Activated CD8-positive, alpha-beta memory T cell treated with anti-CD3 and anti-CD28 coated beads for 1 hour (primary cell): ENCODE measurements around the gene PDK4.
"Not testable (repeated sequence)": the region's sequence is repeated elsewhere in the genome, so short reads cannot be mapped to it uniquely, and the experiment has no call there.

ENCODE experiments used
- DNase-seq, 2 donors: peaks; one replicate each; pipeline ENCODE4 v3.0.0-alpha.2; 2020; ENCODE audit warnings: low read depth in 1 of 2; ENCODE audit errors: extremely low read depth in 1 of 2

Gene PDK4

DNA sequence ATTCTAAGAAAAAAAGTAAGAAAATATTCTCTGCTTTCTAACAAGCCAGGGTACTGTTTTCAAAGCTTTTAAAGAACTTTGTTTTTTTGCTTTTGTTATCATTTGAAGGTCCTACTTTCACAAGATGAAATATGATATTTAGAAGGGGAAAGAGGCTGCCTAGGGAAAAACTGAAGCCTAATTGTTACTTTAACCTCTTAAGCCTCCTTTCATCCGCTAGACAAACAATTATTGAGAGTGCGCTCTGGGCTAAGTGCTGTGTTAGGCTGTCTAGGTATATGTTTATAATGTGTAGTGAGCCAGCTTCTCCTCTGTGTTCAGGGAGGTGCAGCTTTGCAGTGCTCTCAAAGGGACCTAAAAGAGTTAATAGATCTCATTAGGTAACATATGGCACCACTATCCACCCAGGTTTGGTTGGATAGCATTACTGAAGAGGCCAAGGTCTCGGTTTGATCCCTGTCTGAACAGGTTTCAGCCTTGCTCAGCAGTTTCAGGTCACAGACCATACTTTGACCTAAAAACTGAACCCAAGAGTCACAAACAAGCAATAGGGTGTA lies 17.9 kb downstream of the PDK4 start:
- DNase-seq = no peak

DNA sequence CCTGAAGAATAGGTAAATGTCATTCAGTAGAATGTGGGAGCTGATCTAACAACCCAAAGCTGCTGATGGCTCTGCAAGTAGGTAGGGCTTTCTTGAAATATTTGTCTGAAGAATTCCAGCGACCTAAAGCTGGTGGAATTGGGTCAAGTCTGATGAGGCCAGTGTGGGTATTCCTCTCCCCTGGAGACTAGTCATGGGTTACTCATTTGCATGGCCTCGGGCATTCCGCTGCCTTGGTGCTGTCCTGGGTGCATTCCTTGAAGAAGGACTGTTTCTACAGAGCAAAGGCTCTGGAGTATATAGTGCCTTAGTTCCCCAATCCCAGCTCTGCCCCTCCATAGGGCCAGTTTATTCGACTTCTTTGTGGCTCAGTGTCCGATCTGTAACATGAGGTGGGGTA lies 19.2 kb downstream of the PDK4 start:
- no peak for DNase-seq

DNA sequence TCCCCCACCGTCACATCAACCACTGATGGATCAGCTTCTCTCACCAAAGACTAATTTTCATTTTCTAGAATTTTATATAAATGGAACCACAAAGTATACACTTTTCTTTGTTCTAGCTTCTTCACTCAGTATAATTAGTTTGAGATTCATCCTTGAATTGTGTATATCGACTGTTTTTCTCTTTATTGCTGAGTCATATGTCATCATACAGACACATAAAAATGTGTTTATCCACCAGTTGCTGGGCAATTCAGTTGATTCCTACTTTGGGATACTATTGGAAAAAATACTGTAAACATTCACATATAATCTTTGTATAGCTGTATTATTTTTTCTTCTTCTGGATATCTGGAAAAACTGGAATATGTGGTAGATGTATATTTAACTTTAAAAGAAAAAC lies 26.6 kb downstream of the PDK4 start:
- DNase-seq = no peak

GRCh38 chr7:95560674-95561073 lies 35.6 kb downstream of the PDK4 start:
- no peak for DNase-seq

DNA sequence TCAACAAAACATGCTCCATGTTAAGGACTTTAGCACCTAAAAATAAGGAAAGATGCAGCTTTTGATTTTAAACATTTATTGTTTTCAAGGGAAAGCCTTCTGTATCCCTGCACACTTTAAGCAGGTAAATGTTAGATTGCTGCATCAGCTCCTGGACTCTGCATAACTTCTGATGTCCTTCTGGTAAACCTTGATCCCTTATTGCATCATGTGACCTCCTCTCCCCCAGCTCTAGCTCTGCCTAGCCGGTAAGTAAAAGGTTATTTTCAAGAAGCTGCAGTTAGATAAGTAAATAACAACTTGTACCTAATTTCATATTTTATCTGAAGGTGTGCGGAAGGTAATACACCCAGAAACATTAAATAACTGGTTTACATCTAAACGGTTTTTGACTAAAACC lies 37.5 kb downstream of the PDK4 start:
- DNase-seq = no peak

GRCh38 chr7:95556777-95557176 lies 39.5 kb downstream of the PDK4 start:
- no peak for DNase-seq

- DNase-seq = no peak
Measured at GRCh38 chr7:95553939-95554338, 42.4 kb downstream of the PDK4 start.

DNA sequence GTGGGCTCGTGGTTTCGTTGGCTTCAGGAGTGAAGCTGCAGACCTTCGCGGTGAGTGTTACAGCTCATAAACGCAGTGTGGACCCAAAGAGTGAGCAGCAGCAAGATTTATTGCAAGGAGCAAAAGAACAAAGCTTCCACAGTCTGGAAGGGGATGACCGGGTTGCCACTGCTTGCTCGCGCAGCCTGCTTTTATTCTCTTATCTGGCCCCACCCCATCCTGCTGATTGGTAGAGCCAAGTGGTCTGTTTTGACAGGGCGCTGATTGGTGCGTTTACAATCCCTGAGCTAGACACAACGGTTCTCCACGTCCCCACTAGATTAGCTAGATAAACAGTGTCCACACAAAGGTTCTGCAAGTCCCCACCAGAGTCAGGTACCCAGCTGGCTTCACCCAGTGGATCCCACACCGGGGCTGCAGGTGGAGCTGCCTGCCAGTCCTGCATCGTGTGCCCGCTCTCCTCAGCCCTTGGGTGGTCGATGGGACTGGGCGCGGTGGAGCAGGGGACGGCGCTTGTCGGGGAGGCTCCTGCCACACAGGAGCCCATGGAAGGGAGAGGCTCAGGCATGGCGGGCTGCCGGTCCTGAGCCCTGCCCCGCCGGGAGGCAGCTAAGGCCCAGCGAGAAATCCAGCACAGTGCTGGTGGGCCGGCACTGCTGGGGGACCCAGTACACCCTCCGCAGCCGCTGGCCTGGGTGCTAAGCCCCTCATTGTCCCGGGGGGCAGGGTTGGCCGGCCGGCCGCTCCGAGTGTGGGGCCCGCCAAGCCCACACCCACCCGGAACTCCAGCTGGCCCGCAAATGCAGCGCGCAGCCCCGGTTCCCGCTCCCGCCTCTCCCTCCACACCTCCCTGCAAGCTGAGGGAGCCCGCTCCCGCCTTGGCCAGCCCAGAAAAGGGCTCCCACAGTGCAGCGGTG lies 44.0 kb downstream of the PDK4 start:
- DNase-seq = not testable (repeated sequence)

GRCh38 chr7:95550546-95550945 lies 45.8 kb downstream of the PDK4 start:
- DNase-seq = no peak

- DNase-seq = no peak
Measured at GRCh38 chr7:95549818-95550529, 46.3 kb downstream of the PDK4 start.

DNA sequence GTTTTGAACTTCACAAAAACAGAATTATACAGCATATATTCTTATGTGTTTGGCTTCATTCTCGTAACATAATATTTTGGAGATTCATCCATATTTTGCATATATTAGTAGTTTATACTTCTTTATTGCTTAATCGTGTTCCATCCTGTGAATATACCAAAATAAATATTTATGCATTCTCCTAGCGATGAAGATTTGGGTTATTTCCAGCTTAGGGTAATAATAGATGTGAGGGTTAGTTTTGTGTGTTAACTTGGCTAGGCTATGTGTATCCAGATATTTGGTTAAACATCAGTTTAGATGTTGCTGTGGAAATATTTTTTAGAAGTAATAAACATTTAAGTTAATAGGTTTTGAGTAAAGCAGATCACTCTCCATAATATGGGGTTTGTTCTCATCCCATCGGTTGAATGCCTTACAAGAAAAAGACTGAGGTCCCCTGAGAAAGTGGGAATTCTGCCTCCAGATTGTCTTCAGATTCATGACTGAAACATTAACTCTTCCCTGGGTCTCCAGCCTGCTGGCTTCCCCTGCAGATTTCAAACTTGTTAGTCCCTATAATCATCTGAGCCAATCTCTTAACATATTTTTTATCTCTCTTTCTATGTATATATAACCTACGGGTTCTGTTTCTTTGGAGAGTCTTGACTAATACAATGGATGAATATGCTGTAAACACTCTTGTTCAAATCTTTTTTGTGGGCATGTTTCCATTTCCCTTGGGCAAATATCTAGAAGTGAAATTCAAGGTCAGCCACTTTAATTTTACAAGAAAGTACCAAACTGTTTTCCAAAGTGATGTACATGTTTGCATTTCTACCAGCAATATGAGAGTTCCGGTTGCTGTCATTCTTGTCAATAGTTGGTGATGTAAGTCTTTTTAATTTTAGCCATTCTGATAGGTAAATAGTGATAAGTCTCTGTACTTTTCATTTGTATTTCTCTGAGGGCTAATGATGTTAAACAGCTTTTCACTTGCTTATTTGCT lies 48.7 kb downstream of the PDK4 start:
- DNase-seq = no peak

GRCh38 chr7:95546647-95547046 lies 49.7 kb downstream of the PDK4 start:
- DNase-seq = no peak

DNA sequence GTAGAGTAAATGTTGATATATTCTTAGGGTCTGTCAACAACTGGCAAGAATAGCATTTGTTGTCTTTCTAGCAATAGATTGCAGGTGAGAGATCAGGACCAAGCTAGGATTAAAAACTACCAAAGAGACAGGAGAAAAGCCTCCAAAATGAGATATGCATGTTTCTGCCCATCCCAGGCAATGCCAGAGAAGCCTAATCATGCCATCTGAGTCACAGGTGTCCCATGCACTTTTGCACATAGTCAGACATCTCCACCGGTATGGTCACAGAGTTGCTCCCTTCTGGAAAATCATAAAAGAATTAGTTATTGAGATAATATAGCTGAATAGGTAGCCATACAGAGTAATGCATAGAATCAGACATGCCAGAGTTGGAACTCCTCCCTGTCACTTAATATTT lies 50.6 kb downstream of the PDK4 start:
- no peak for DNase-seq

DNA sequence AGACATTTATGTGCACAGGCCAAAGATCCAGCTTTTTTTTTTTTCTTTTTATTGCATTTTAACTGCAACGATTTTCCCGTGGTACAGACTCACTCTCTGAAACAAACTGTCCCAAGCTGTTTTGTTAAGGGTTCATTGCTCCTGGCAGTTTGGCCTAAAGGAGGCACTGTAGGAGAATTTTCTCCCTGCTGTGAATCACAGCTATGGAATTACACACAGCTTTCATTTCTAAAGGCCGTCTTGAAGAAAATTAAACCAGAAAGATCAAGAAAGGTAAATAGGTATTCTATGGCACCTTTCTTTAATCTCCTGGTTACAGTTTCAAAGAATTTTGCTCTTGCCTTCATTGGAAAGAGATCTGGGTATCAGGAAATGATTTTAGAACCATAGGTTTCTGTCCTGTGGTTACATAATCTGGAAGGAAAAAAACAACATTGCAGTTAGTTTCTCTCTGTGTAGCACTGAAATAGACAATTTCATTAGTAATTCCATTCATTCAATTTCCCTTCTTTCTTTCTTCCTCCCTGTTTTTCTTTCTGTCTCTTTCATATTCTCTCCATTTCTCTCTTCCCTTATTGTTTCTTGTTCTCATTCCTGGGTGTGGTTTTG lies 51.2 kb downstream of the PDK4 start:
- DNase-seq = no peak

DNA sequence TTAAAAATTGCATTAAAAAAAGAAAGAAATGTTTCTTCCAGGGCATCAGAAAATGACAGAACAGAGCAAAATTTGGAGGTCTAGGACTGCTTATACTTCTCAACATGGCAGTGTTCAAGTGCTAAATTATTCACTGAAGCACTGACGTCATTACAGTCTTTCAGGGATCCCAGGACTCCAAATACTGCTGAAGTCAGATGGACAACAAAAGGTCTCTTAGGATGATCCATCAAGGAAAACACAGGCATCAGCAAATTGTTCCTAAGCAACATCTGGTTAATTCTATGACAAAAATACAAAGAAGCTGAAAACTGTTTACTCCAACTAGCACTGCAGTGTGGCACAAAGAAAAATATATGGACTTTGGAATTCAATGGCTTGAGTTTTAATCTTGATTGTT lies 52.1 kb downstream of the PDK4 start:
- no peak for DNase-seq

- no peak for DNase-seq
Measured at GRCh38 chr7:95543312-95543711, 53.0 kb downstream of the PDK4 start.

DNA sequence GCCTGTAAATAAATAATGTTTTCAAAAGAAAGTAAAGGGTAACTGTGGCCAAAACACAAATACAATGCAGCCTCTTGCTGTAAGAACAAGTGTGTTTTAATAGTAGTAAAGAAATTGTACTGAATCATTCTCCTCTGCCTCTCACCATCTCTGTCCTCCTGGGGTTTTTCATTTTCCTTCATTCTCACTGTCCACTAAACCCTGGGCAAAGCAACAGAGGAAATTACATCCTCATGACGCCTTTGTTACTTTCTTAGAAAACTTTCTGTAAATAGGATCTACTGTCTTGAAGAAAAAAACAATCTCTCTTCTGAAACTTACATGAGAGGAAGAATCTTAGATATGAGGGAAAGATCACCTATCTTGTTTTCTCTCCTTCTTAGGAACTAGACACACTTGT lies 56.0 kb downstream of the PDK4 start:
- no peak for DNase-seq

DNA sequence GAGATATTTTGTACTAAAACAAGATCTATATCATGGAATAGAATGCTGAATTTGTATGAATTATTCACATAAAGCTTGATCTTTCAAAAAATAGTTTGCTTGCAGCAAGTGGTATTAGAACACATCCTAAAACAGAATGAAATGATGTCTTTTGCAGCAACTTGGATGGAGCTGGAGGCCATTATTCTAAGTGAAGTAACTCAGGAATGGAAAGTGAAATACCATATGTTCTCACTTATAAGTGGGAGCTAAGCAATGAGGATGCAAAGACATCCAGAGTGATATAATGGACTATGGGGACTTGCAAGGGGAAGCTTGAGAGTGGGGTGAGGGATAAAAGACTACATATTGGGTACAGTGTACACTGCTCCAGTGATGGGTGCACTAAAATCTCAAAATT lies 56.9 kb downstream of the PDK4 start:
- DNase-seq = no peak

DNA sequence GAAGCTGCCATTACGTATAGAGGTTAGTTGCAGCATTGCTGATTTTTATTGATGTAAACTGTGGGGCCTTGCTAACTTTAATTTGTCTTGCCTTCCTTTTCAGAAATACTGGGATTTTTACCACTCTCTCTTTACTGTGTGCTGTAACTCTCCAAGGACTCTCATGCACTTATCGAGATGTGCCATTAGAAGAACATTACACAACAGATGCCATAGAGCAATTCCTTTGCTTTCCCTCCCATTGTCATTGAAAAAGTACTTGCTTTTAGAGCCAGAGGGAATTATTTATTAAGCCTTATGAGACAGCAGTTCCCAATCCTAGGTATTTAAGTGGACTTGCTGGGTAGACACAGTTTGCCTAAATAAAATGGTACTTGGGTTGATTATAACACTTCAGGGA lies 58.8 kb downstream of the PDK4 start:
- DNase-seq = no peak

- DNase-seq = no peak
Measured at GRCh38 chr7:95536656-95537311, 59.5 kb downstream of the PDK4 start.
